ENCODE measurements around the gene IL2RA.
A peak's percentile ranks its signal among the peaks of the same experiment; 100 is the strongest.
"Not testable (repeated sequence)": the region's sequence is repeated elsewhere in the genome, so short reads cannot be mapped to it uniquely, and the experiment has no call there.

The IL2RA gene

GRCh38 chr10:6056411-6057135 lies 5.6 kb downstream of the IL2RA start:
- no peak for DNase-seq (ENCODE audit: low spot score)

- no peak for DNase-seq (ENCODE audit: low spot score)
Measured at GRCh38 chr10:6055929-6056328, 6.2 kb downstream of the IL2RA start.

- DNase-seq (ENCODE audit: low spot score): no peak
Measured at GRCh38 chr10:6054884-6055283, 7.3 kb downstream of the IL2RA start.

GRCh38 chr10:6053816-6054631 lies 8.1 kb downstream of the IL2RA start:
- no peak for DNase-seq (ENCODE audit: low spot score)

GRCh38 chr10:6053303-6053702 lies 8.9 kb downstream of the IL2RA start:
- DNase-seq (ENCODE audit: low spot score): no peak

- peak; percentile 72 for DNase-seq (ENCODE audit: low spot score)
Measured at GRCh38 chr10:6052247-6053221, 9.6 kb downstream of the IL2RA start.

- DNase-seq (ENCODE audit: low spot score): no peak
Measured at GRCh38 chr10:6050801-6051445, 11.2 kb downstream of the IL2RA start.

- DNase-seq (ENCODE audit: low spot score): no peak
Measured at GRCh38 chr10:6049031-6049400, 13.2 kb downstream of the IL2RA start.

- DNase-seq (ENCODE audit: low spot score): no peak
Measured at GRCh38 chr10:6048281-6049030, 13.7 kb downstream of the IL2RA start.

GRCh38 chr10:6047847-6048246 lies 14.3 kb downstream of the IL2RA start:
- DNase-seq (ENCODE audit: low spot score): no peak

GRCh38 chr10:6046773-6047611 lies 15.2 kb downstream of the IL2RA start:
- DNase-seq (ENCODE audit: low spot score): no peak

- DNase-seq (ENCODE audit: low spot score): no peak
Measured at GRCh38 chr10:6045878-6046772, 16.0 kb downstream of the IL2RA start.

- peak; percentile 60 for DNase-seq (ENCODE audit: low spot score)
Measured at GRCh38 chr10:6045314-6045848, 16.8 kb downstream of the IL2RA start.

- no peak for DNase-seq (ENCODE audit: low spot score)
Measured at GRCh38 chr10:6044751-6045313, 17.3 kb downstream of the IL2RA start.

- no peak for DNase-seq (ENCODE audit: low spot score)
Measured at GRCh38 chr10:6044060-6044459, 18.1 kb downstream of the IL2RA start.

GRCh38 chr10:6043377-6043776 lies 18.8 kb downstream of the IL2RA start:
- not testable (repeated sequence) for DNase-seq (ENCODE audit: low spot score)

GRCh38 chr10:6040205-6040604 lies 22.0 kb downstream of the IL2RA start:
- DNase-seq (ENCODE audit: low spot score): no peak

- no peak for DNase-seq (ENCODE audit: low spot score)
Measured at GRCh38 chr10:6039711-6040110, 22.5 kb downstream of the IL2RA start.

Data from putamen (tissue), 1 donor.